ENCODE results near the gene TMEM108.

DNA sequence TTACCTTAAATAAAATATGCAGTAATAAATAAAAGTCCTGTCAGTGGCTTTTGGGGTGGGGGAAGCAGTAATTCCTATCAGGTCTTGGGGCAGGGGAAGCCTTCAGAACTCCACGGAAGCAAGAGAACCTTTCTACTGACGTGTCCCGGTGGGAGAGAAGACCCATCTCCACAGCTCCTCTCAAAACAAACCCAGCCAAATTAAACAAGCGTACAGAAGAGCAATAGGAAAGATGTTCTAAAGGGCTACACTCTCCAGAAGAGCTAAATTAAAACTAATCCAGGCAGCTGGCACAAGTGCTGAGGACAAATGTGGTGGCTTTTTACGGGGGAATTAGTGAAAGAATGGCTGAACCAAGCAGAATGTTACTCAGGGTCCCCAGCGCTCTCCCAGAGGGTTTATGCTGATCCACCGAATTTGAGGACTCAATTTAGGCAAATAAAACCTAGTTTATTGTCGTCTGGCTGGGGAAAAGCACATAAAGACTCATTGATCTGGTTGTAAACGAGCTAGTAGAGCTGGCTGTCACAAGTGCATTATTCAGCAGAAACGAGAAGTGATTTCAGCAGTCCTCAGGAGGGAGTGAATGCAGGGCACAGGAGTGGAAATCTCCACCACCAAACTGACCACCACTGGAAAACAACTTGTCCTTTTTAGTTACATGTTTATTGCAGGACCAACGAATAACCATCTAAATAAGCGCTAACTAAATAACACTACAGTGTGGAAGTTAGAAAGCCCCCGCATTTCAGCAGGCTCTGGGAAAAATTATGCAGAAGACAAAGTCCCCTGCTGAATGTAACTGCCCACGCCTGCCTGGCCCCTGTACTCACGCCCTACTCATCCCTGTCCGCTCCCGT, 375.2 kb downstream of the TMEM108 start:
- TF ChIP-seq CTCF (IDR thresholded peaks at IDR 0.05) (no peak), ZFX (IDR thresholded peaks at IDR 0.05; ENCODE audit: borderline replicate concordance) (no peak)

Measured in 22Rv1 (cell line).